ENCODE data around the gene CCDC3.

DNA sequence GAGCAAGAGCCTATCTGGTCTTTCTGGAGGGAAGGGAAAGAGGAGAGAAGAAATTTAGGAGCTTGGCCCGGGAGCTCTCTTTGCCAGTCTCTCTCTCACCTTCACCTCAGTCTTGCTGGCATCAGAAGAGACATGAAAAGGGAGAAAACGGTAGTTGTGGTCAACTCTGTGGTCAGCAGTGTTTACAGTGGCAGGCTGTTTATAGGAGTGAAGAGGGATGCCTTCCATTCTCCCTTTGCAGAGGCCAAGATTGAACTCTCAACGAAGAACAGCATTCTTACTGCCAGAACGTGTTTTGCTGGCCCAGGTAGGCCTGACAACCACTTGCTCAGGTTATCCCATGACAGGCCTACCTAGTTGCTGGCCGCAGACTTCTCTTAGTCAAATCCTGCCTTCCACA, 133.3 kb downstream of the CCDC3 start:
- TF ChIP-seq POLR2A (IDR thresholded peaks at IDR 0.05; ENCODE audit: low read depth, low read length) (no peak), POLR2AphosphoS5 (IDR thresholded peaks at IDR 0.05; ENCODE audit: low read depth, low read length) (no peak)

Measured in GM12892 (cell line).